Activated CD8-positive, alpha-beta memory T cell treated with anti-CD3 and anti-CD28 coated beads for 36 hours (primary cell): ENCODE data around the gene USP25. TPM values are rescaled to one million over a fixed set of nuclear protein-coding genes. Genes with fewer than 3 reads are reported as not detected.

ENCODE experiments used
- CTCF ChIA-PET: fragments of 350-600 bp; sonication (Branson Sonifier 250); formaldehyde crosslinking; loops from one replicate; lab custom pipeline; 2021; ENCODE audit warnings: antibody characterized with exemption; lab: Charles Lee
- POLR2A ChIA-PET: fragments of 350-600 bp; sonication (Branson Sonifier 250); formaldehyde crosslinking; loops from one replicate; lab custom pipeline; 2021; ENCODE audit warnings: antibody characterized with exemption; lab: Charles Lee
- total RNA-seq, 2 experiments: library from RNA; stranded (reverse); gene quantifications; one replicate each; pipeline ENCODE4 v1.2.3, GENCODE V29; 2021

USP25 gene
- total RNA-seq, 2 experiments from 2014 or later, result 33.1 to 35.9 TPM

DNA sequence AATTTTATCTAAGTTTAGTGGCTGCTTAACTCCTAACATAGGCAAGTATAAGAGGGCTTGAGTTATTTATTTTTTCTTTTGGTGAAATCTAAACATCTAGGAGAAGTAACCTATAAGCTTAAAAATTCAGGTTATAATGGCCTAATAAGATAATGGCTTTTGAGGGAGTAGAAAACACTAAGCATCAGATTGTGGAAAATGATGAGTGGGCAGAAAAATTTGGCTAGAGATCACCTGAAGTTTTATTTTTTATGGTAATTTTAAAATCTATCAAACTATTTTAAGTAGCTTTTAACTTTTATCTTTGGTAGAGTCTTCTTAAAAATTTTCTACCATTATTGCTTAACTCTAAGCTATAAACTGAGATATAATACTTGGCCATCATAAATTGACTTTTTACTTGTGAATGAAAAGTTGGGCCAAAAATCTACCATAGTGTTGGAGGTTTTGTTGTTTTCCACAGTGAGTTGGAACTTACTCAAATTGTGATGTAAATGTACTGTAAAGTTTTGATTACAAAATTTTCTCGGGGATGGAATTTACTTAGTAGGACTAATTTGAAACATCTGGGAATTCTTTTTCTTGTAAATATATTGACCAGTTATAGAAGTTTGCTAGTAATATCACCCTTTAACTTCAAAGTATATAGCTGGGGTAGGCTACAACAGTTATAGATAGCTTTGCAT is 63.9 kb downstream of the USP25 start:
- CTCF ChIA-PET, result no interaction called here
- POLR2A ChIA-PET, result interaction anchor here (0.5 kb wide), 1 partner anchor 18 kb away, joined by 3 read pairs; no protein-coding TSS in a partner anchor

DNA sequence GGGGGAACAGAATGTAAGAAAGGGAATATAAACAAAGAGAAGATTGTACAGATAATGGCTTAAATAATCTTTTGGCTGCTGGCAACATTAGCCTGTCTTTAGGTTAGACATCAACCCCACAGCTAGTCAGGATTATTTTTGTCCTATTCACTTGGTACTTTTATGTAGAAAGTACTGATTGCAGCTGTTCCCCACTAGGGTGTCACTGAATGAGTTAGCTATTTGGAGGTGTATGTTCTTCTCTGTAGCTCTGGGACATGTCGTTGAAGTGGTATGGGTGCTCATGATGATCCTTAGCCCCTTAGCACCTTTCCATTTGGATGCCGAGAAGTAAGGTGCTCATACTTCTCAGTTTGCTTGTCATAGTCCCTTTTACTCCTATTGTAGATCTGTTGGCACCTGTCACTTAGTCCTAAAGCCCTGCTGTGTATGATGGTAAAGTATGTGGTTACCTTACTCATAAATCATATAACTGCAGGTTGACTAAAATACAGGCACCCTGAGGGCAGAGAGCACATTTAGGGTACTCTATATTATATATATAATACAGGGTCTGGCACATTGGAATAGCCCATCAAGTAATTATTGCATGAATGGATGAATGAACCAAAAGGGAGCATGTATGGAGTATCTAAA is 64.6 kb downstream of the USP25 start:
- ChIA-PET POLR2A (no interaction called here), CTCF (no interaction called here)

DNA sequence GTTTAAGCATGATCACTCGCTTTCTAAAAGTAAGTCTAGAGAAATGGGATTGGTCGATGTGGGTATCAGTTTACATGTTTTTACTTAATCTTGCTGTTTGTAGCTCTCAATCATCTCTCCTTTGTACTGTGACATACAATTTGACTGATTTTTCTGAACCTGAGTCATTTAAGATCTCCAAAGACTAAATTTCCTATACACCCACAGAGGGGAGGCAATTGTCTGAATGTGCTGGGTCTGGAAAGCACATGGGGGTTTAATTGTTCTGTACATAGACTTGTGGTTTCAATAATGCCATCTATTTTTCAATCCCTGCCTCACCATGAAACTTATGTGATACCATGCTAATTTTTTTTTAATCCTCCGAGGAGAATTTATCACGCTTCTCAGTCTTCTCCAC is 65.8 kb downstream of the USP25 start:
- ChIA-PET CTCF (no interaction called here), POLR2A (no interaction called here)

DNA sequence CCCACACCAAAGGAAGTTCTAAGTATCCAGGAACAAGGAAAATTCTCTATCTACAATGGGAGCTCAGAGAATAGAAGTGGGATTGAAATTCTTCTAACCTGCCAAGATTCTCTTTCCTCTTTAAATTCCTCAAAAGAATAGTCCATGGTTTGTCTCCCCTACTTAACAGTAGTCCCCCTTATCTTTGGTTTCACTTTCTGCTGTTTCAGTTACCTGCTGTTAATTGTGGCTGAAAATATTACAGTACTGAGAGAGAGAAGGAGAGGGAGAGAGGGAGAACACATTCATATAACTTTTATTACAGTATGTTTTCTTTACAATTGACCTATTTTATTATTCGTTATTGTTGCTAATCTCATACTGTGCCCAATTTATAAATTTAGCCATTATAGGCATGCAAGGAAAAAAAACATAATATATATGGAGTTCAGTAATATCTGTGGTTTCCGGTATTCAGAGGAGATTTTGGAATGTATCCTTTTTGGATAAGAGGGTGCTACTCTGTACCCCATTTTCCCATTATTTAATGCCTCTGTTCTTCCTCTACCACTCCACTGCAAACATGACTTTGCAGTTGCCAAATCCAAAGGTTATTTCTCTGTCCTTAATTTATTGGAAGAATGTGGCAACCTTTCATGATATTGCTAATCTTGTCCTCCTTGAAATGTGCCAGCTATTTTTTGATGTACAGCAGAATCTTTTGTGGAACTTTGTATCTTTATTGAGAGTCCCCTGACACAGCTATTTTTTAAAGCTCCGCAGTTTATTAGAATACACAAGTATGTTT is 68.0 kb downstream of the USP25 start:
- CTCF ChIA-PET, result interaction anchor here (0.6 kb wide), 1 partner anchor 362 kb away, joined by 3 read pairs; no protein-coding TSS in a partner anchor
- POLR2A ChIA-PET, result no interaction called here

DNA sequence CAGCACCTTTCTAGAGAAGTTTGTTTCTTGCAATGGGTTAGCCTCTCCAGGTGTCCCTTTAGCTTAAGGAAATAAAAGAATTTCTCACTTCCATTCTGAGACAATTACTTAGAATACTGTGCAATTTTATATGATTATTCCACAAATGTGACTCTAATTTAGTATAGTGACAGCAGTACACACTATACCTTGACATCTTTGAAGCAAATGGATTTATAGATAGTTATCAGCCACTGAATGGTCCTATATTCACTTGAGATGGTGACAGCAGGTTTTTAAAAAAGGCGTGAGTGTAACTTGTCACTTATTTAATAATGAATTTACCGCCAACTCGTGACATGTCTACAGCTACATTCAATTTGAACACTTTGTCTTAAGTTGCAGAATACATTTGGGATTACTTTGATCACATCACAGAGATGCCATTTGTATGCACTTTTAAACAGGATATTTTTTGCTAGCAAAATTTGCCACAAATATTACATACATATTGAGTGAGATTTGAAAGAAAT is 71.6 kb downstream of the USP25 start:
- CTCF ChIA-PET, result no interaction called here
- POLR2A ChIA-PET, result no interaction called here

DNA sequence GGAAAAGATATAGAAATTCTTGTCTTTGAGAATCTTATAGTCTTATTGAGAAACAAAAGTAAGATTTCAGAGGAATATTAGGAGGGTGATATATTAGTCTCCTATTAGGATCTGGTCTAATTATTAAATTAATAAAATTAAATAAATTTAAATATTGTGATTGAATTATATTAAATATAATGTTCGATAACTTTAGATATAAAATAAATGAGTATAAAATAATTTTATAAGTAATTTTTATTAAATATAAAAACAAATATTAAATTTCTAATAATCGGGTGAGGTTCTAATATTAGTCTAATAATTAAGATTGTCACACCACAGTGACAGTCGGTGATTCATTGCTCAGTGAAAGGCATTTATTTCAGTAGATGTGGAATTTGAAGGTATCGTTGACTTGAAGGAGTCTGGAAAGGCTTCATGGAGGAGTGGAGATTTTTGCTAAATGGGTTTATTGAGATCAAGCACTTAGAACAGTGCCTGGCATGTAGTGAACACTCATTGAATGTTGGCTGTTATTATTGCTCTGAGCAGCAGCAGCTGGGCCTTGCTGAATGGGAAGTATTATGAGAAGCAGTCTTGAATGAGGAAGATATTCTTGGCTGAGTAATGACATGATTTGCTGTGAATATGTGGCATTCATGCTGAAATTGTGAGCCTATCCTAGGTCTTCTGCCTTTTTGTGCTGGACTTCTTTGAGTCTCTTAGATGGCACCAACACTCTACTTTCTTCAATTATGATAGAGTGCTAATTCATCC is 74.6 kb downstream of the USP25 start:
- ChIA-PET CTCF (no interaction called here), POLR2A (no interaction called here)

DNA sequence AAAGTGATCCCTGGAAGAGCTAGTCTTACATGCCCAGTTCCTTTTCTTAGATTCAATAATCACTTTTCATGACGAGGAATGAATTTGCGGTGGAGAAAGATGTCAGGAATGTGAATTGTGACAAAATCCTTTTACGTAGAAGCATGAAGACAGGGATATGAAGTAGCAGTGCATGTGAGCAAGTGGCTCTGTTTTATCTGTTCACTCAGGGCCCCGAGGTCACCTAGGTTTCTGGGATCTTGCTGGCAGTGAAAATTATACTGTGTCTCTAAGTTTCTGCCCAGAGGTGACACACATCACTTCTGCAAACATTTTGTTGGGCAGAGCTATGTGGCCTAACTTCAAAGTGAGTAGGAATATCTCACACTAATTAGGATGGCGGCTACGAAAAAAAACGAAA is 79.3 kb downstream of the USP25 start:
- CTCF ChIA-PET, result no interaction called here
- POLR2A ChIA-PET, result no interaction called here

DNA sequence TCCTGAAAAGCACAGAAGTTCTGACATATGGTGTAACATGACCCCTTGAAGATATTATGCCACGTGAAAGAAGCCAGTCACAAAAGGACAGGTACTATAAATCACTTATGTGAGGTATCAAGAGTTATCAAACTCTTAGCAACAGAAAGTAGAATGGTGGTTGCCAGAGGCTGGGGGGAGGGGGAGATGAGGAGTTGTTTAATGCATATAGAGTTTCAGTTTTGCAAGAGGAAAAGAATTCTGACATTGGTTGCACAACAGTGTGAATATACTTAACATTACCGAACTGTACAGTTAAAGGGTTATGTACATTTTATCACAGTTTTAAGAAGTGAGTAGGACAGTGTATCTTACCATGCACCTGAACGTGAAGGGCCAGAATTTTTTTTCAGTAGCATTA is 80.0 kb downstream of the USP25 start:
- CTCF ChIA-PET, result no interaction called here

DNA sequence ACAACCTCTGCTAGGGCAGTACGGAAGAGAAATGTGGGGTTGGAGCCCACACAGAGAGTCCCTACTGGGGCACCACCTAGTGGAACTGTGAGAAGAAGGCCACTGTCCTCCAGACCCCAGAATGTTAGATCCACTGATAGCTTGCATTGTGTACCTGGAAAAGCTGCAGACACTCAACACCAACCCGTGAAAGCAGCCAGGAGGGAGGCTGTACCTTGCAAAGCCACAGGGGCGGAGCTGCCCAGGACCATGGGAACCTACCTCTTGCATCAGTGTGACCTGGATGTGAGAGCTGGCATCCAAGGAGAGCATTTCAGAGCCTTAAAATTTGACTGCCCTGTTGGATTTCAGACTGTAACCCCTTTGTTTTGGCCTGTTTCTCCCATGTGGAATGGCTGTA is 85.5 kb downstream of the USP25 start:
- POLR2A ChIA-PET, result no interaction called here

More for the DNA sequence above, 80.0 kb downstream of the USP25 start:
- POLR2A ChIA-PET, result no interaction called here

DNA sequence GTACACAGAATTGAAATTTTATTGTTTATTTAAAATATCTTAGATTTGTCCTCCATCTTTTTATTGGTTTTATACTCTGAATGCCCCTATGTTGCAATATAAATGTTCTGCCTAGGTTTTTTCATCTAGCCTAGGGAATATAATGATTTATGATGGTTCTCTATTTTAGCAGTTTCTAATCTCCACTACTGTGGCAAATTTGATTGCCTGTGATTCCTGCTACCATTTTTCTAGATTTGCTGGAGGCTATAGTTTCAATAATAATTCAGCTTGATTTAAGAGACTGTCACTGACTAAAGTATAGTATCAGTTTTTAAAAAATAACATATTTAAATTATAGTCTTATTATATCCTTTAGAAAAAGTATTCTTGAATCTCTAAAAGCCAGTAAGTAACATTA is 90.5 kb downstream of the USP25 start:
- CTCF ChIA-PET, result no interaction called here
- POLR2A ChIA-PET, result no interaction called here

More for the DNA sequence above, 85.5 kb downstream of the USP25 start:
- CTCF ChIA-PET, result no interaction called here

DNA sequence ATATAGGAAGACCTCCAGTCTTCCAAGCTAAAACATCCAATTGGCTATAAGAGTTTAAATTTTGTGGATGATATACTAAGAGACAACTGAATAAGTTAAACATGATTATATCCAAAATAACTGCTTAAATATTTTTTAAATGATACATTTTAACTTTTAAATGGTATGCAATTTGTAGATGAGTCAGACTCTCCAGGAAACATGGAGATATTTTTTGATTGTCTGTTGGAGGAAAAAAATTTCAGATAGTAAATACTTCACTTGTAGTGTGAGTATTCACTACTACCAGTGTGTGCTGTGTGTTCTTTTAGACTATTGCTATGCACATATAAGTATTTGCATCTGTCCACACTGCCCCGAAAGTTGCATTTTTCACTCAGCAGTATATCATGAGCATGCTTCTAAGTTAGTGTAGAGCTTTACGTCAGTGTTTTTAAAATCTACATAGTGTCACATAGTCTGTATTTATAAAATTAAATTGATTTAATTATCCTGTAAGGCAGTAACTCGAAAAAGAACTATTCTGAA is 91.1 kb downstream of the USP25 start:
- ChIA-PET POLR2A (interaction anchor here (0.9 kb wide), 1 partner anchor 756 kb away, joined by 3 read pairs; the partner anchor contains the start of gene NRIP1), CTCF (no interaction called here)

DNA sequence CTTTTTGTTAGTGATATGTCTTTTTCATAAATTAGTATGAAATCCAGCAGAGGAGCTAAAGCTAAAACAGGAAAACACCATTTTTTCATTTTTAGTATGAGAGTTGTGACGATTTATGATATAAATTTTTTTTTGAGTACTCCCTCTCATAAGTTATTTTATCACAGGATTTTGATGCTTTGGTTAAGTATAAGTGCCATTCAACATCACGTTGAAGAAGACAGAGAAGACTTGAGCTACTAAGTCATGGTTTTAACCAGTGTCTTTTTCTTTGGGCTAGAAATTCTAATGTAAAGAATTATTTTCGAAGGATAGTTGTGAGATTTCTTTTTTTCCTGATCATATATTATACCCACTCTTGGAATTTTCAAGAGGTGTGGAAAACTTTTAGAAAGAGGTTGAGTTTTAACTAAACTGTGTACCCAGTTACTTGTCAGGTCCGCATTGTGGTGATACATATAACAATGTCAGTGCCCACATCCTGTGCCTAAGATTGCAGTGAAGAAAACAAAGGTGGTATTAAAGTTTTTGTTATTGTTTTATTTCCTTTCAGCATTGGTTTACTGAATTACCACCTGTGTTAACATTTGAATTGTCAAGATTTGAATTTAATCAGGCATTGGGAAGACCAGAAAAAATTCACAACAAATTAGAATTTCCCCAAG is 93.8 kb downstream of the USP25 start:
- POLR2A ChIA-PET, result interaction anchor here (0.6 kb wide), 1 partner anchor 75 kb away, joined by 4 read pairs; no protein-coding TSS in a partner anchor
- CTCF ChIA-PET, result no interaction called here

DNA sequence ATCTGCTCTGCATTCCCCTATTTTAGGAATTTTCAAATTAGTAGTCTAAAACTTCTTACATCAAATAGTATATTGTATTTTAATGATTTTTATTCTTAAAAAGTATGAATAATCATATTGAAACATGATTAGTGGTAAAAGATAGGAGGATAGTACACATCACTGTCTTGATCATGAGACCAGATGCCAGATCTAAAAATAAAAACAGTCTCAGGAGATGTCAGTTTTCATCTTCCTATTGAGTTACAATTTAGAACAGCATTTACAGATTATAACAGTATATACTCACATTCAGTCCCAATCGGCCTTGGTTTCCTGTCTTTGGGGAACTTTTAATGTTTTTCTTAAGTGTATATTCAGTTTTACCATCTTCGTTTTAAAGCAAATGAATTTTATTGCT is 95.9 kb downstream of the USP25 start:
- POLR2A ChIA-PET, result no interaction called here

DNA sequence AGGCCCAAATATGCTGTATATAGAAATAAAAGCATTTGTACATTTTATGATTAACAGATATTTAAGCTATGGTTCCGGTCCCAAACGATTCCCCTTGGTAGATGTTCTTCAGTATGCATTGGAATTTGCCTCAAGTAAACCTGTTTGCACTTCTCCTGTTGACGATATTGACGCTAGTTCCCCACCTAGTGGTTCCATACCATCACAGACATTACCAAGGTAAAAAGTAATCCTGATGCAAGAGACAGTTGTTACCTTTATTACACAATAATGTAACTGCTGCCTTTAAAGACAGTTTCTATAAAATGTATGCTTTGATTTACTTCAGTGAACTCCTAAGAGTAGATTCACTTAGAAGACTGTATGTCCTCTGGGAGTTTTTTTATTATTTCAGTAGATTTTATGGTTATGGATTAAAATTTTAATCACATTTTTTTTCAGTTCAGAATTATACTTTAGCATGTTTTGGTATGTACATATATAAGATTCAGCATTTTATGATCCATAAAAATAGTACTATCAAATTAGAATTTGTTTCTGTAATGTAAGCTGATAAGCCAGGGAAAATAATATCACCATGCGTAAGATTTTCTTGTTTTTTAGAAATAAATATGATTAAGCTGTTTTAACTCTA is 96.5 kb downstream of the USP25 start:
- ChIA-PET CTCF (no interaction called here), POLR2A (no interaction called here)

More for the DNA sequence above, 95.9 kb downstream of the USP25 start:
- CTCF ChIA-PET, result no interaction called here

DNA sequence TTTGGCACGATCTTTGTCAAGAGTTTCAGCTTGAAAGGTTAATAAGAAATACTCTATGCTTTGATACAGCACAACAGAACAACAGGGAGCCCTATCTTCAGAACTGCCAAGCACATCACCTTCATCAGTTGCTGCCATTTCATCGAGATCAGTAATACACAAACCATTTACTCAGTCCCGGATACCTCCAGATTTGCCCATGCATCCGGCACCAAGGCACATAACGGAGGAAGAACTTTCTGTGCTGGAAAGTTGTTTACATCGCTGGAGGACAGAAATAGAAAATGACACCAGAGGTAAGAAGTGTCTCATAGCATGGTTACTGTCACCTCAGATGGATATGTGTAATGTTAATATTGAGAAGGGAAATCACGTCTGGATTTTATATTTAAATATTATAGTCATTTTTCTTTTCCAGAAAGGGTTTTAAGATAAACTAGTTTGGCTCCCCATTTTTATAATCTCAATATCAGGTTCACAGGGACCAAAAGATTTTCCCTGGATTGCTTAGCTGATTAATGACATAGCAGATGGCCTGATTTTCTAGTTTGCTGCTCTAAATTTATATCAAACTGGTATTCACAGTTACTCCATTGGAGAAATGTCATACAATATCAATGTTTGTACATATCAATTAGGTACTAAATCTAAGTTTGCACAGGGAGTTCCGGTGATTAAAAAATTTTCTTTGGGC is 97.3 kb downstream of the USP25 start:
- ChIA-PET CTCF (no interaction called here), POLR2A (no interaction called here)

DNA sequence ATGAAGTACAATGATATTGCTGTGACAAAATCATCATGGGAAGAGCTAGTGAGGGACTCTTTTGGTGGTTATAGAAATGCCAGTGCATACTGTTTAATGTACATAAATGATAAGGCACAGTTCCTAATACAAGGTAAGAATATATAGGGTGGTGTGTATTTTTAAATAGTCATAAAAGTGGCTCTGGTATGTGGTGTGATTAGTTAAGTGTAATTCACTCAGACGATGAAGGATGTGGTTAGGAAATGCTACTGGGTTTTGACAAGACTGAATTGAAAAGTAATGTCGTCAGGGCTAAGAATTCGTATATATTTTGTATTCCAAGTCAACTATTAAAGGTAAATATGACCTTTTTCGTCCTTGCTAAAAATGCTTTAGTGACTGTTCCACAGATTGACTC is 101.7 kb downstream of the USP25 start:
- CTCF ChIA-PET, result no interaction called here
- POLR2A ChIA-PET, result no interaction called here

DNA sequence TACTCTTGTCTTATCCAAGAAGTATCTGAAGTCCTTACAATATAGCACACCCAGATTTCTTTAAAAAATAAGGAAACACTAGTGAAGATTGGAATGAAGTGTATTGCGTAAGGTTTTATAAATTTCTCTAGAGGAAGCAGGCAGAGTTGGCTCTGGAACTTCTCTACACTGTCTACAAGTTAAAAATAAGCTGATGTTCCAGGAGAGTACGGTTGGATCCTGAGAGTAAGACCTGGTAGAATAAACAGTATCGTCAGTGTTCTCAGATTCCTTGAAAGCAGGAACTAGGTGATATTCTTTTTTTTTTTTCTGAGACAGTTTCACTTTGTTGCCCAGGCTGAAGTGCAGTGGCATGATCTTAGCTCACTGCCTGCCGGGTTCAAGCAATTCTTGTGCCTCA is 107.9 kb downstream of the USP25 start:
- CTCF ChIA-PET, result no interaction called here
- POLR2A ChIA-PET, result no interaction called here

DNA sequence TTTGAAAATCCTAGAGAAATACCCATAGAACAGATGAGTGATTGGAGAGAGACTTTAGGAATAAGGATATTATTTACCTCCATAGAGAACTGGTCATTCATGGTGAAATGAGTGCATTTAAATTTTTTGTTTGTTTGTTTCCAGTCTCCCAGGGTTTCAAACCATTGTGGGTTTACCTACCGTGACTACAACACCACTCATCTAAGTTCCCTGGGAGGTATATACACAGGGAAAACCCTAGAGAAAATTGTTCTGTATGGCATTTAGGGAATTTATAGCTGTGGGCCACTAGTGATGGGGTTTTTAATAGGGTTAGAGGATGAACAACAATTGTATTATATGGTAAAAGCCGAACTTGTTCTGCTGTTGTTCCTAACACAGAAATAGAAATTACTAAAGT is 109.2 kb downstream of the USP25 start:
- CTCF ChIA-PET, result no interaction called here
- POLR2A ChIA-PET, result no interaction called here
